Central memory CD4-positive, alpha-beta T cell (primary cell): ENCODE measurements around the gene ATXN7L1.

ENCODE experiments used
- DNase-seq: peaks from one replicate; pipeline ENCODE4 v3.0.0; 2022

The ATXN7L1 gene

DNA sequence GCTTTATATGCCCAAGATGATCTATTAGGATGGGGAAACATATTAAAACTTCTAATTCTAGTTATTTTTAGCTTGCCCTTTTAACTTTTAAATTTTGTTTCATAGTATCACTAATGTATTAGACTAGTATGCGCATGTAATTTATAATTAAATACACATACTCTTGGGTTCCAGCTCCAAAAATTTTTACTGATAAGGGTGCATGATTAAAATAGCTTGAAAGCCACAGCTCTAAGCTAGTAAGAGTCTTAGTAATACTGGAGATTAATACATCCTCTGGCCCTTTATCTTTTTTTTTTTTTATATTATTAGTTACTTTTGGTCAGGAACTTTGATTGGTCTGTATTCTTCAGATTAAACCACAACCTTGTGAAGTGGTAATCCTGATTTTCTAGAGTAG lies 53.6 kb downstream of the ATXN7L1 start:
- peak; percentile 14 for DNase-seq

GRCh38 chr7:105821527-105821926 lies 54.9 kb downstream of the ATXN7L1 start:
- no peak for DNase-seq

DNA sequence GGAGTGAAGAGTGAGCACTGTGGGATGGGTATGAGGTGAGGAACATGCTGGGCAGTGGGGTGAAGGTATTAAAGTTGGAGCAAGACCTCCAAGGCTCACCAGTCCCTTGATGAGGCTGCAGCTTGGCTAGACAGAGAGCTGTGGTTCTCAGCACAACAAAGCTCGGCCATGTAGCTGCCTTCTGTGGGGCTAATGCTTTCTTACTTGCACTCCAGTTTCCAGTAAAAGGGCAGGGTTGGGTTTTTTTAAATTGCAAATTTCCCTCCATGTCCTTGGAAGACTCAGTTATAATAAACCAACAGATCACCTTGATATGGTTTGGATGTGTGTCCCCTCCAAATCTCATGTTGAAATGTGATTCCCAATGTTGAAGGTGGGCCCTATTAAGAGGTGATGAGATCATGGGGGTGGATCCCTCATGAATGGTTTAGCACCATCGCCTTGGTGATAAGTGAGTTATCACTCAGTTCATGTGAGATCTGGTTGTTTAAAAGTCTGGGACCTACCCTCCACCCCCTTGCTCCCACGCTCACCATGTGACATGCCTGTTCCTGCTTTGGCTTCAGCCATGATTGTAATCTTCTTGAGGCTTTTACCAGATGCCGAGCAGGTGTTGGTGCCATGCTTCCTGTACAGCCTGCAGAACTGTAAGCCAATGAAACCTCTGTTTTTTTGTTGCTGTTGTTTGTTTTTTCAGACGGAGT lies 55.9 kb downstream of the ATXN7L1 start:
- no peak for DNase-seq

DNA sequence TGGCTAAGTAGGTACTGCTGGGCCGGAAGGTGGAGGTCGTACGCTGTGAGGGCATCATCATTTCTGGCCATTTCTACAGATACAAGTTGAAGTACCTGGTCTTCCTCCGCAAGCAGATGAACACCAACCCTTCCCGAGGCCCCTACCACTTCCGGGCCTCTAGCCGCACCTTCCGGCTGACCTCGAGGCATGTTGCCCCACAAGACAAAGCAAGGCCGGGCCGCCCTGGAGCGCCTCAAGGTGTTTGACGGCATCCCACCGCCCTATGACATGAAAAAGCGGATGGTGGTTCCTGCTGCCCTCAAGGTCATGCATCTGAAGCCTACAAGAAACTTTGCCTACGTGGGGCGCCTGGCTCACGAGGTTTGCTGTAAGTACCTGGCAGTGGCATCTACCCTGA lies 56.8 kb downstream of the ATXN7L1 start:
- no peak for DNase-seq

GRCh38 chr7:105816954-105817615 lies 59.3 kb downstream of the ATXN7L1 start:
- DNase-seq: no peak

DNA sequence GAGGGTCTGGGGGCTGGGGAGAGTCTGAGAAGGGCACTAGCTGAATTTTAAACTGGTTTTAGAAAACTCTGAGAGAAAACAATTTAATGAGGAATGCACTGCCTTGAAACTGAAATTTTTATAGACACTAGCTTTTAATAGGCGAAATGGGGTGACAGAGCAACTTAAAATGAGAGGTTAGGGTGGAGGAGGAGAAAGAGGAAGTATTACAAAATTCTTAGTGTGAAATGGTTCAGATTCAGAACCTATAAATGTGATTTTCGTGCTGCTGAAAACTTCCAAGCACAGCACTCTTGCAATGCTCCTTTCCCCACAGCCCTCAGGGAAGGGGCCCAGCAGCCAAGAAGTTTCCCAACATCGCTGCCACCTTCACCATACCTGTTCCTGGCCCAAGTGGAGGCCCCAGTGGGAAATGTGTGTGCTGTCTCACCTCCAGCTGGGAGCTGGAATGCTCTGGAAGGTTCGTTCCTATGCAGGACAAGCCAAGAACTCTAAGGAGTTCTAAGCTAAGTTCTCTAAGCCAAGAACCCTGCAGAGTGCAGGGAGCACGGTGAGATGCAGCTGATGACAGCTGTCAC lies 60.0 kb downstream of the ATXN7L1 start:
- no peak for DNase-seq

DNA sequence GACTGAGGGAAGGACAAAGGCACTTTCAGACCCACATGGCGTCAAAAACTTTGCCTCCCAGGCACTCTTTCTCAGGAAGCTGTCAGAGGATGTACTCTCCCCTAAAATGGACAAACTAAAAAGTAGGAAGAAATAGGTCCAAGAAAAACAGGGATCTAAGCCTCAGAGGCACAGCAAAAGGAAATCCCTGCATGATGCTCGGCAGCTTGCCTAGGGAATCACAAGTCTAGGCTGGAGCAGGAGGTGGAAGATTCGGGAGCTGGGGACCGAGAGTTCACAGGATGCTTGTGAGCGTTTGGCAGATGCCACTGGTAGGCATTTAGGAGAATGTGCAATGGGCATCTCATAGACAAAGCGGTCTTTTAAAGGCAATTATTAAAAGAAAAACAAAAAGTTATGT lies 60.8 kb downstream of the ATXN7L1 start:
- DNase-seq: no peak

DNA sequence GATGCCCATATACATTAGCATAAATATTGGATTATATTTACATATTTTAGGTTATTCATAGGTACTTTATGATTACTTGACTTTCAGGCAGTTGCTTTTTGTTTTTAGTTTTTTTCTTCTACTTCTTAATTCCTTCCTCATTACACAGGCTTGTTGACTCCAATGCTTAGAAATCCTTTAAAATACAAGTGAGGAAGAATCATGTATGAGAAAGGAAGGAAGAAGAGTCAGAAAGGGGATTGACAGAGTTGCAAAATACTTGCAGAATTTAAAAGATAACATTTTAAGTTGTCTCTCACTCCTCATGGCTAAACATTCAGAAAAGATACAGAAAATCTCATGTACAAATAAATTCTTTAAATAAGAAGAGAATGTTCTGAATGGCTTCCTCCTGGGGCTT lies 61.9 kb downstream of the ATXN7L1 start:
- no peak for DNase-seq

DNA sequence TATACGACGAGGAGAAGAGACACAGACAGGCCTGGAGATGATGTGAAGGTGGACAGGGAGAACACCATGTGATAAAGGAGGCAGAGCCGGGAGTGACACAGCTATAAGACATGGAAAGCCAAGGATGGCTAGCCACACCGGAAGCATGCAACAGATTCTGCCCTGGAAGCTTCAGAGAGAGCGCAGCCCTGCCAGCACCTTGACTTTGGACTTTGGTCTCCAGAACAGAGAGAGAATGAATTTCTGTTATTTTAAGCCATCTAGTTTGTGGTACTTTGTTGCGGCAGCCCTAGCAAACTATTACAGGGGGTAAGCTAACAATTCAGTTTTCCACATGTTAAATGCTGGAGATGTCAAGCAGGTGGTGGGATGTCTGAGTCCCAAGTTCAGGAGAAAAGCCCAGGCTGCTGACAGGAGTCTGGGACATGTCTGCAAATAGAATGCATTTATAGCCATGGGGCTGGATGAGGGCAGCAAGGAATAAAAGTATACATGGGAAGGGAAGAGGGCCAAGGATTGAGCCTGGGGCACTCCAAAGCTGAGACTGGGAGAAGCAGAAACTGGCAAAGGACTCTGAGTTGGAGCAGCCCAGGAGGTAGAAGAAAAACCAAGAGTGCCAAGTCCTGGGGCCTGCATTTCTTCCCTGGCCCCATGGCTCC lies 65.1 kb downstream of the ATXN7L1 start:
- no peak for DNase-seq

DNA sequence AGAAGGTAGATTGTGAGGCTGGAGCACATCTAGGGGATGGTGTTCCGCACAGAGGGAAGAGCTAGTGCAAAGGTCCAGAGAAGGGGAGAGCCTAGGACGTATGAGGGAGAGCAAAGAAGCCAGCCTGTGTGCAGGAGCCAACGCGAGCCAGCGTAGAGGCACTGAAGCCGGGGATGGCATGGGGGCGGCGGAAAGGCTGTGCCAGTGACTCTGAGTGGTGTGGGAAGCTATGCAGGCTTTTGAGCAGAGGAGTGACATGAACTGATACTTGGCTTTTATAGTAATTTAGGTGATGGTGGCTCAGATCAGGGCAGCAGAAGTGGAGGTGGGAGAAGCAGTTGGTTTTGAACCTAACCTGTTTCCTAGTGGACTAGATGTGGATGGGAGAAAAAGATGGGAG lies 65.8 kb downstream of the ATXN7L1 start:
- no peak for DNase-seq

DNA sequence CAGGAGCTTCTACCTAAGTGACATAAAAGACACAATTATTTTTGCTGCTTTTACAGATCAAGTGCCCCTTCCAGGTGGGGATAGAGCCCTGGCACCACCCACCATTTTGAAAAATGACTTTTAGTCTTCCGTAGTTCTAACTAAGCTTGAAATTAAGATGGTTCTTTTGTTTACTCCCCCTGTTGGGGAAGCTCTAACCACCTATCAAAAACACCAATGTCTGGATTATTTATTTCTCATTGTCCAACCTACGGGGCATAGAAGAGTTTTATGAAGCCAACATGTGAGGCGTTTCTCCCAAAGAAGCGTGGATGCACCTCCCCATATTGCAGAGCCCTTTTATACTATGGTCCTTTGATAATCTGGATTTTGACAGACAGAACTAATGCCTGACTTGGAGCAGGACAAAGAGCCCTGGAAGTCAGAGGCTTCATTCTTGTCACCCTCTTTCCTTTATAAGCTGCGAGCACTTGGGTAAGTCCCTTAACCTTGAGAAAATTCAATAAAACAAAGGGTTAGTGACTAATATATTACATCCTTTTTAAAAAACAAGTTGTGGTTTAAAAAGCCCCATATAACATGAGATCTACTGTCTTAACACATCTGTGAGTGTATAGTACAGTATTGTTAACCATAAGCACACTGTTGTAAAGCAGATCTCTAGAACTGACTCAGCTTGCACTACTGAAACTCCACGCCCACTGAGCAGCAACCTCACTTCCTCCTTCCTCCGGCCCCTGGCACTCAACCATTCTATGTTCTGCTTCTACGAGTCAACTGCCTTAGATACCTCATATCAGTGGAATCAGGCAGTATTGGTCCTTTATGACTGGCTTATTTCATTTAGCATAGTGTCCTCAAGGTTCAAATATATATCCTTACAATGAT lies 67.5 kb downstream of the ATXN7L1 start:
- DNase-seq: peak; percentile 64

GRCh38 chr7:105808209-105808608 lies 68.2 kb downstream of the ATXN7L1 start:
- no peak for DNase-seq

GRCh38 chr7:105807448-105807762 lies 69.0 kb downstream of the ATXN7L1 start:
- no peak for DNase-seq

DNA sequence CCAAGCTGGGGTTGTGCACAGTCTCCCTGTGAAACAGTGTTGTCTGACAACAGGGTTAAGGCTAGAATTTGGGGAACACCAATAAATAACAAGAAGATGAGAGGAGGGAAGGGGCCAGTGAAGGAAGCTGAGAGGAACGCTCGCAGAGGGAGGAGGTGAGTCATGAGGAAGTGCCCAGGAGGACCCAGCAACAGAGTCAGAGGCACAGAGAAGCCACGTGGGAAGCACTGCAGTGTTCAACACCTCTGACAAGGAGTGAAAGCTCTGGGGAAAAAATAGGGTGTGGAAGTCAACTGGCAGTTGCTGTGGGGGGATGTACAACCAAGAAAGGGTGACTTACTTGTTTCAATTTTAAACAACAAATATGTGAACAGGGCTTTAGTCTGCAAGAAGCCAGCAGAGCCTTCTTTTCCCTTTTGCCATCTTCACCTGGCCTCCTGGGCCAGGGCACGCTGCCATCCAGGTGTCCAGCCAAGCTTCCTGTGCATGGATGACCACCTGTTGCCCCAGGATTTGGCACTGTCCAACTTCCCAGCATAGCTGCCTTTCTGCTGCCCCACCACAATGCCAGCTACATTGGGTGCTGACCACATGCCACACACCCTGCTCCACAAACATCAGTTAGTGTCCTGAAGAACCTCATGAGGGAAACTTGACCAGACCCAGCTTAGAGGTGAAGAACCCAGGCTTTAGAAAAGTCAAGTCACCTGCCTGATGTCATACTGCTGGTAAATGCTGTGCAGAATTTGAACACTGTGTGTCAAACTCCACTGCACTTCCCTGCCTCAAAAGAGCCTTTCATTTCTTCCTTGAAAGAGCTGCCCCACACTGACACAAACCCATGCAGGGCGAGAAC lies 69.6 kb downstream of the ATXN7L1 start:
- DNase-seq: peak; percentile 17

DNA sequence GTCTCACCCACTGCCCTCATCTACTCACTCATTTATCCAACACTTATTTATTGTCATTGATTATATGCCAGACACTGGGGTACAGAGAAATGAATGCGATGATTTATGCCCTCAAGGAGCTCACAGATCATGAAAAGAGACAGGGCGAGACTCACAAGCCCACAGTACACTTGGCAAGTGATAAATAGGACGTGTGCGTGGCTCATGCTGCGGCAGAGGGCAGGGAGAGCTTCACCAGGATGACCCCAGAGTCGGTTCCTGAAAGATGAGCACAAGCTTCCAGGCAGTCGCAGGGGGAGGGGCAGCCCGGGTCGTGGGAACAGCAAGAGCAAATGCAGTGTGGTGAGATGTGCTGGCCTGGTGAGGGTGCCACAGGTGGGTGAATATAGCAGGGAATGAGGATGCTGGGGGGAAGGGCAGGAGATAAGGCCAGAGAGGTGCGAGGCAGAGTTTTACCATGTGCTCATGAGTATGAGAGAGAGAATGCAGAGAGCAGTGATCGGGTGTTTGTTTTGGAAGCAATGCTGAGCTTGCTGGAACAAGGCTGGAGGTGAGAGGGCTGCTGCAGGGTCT lies 70.9 kb downstream of the ATXN7L1 start:
- no peak for DNase-seq

GRCh38 chr7:105803429-105803736 lies 73.0 kb downstream of the ATXN7L1 start:
- no peak for DNase-seq

- DNase-seq: no peak
Measured at GRCh38 chr7:105802604-105803428, 73.6 kb downstream of the ATXN7L1 start.

DNA sequence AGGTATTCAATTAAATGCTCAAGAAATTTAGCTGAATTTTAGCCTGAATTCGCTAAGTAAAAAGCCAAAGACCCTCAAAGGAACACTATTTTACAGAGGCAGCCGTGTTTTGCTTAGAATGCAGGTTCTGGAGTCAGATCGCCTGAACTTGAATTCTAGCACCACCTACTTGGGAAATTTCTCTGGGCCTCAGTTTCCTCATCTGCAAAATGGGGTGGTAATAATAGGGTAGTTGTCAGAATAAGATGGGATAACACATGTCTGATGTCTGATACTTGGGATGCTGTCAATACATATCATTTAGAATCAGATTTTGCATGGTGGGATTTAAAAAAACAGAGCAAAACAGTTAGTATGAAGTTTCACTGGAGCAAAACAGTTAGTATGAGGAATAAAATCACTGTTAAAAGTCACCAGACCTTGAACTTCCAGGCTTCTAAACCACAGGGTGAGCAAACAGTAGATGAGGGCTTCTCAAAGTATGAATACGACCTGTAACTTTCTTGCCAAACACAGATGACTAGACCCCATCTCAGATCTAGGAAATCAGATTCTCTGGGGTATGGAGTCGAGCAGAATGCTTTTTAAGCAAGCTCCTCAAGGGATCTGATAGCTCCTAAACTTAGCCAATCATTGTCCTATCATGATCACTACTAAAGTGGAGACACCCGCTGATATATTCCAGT lies 75.4 kb downstream of the ATXN7L1 start:
- no peak for DNase-seq

- DNase-seq: no peak
Measured at GRCh38 chr7:105800442-105800841, 76.0 kb downstream of the ATXN7L1 start.

GRCh38 chr7:105799677-105800076 lies 76.7 kb downstream of the ATXN7L1 start:
- no peak for DNase-seq
